ENCODE measurements around the gene GPR82. TPM values are rescaled to one million over a fixed set of nuclear protein-coding genes. Genes with fewer than 3 reads are reported as not detected.
A peak's percentile ranks its signal among the peaks of the same experiment; 100 is the strongest.

Gene GPR82
- total and polyA plus RNA-seq, 4 donors: 0.24 to 1.1 (median 0.42) TPM

GRCh38 chrX:41703574-41704029 is 20.4 kb upstream of the GPR82 start:
- ATAC-seq (ENCODE audit: insufficient read depth, low FRiP score) (no peak), DNase-seq (no peak)
- TF ChIP-seq CTCF (IDR thresholded peaks at IDR 0.05; ENCODE audit: control extremely low read depth, extremely low read depth): no peak
- Histone ChIP-seq H3K4me1 (ENCODE audit: control insufficient read depth in 5 of 5, insufficient read depth in 5 of 5, low read length in 5 of 5) (no peaks in the 10 kb centered on the region), H3K27me3 (ENCODE audit: control insufficient read depth in 3 of 3, insufficient read depth in 3 of 3, low read length in 2 of 3) (peaks cover 0 to 15% (median 2%) of the 10 kb centered on the region in 3 donors), H3K4me3 (no peak overlapping the region), H3K9me3 (ENCODE audit: control insufficient read depth in 4 of 4, insufficient read depth in 3 of 4, low read length in 3 of 4) (no peaks in the 10 kb centered on the region), H3K9ac (ENCODE audit: insufficient read depth in 1 of 2, low read length in 2 of 2) (no peak overlapping the region), H3K27ac (ENCODE audit: low read depth in 1 of 2, low read length in 1 of 2) (no peak overlapping the region), H3K36me3 (ENCODE audit: control insufficient read depth in 4 of 4, insufficient read depth in 4 of 4, low read length in 4 of 4) (no peaks in the 10 kb centered on the region)

GRCh38 chrX:41705042-41705441 is 18.9 kb upstream of the GPR82 start:
- no peaks in the 10 kb centered on the region for H3K9me3 ChIP-seq (ENCODE audit: control insufficient read depth in 4 of 4, insufficient read depth in 3 of 4, low read length in 3 of 4)
- no peak overlapping the region for H3K9ac ChIP-seq (ENCODE audit: insufficient read depth in 1 of 2, low read length in 2 of 2)
- no peaks in the 10 kb centered on the region for H3K4me1 ChIP-seq (ENCODE audit: control insufficient read depth in 5 of 5, insufficient read depth in 5 of 5, low read length in 5 of 5)
- ATAC-seq (ENCODE audit: insufficient read depth, low FRiP score) (no peak), DNase-seq (no peak)
- H3K36me3 ChIP-seq (ENCODE audit: control insufficient read depth in 4 of 4, insufficient read depth in 4 of 4, low read length in 4 of 4): no peaks in the 10 kb centered on the region
- TF ChIP-seq CTCF (IDR thresholded peaks at IDR 0.05; ENCODE audit: control extremely low read depth, extremely low read depth): no peak
- 85 to 100% methylated on average over 1 of the region's 1 CpG for WGBS, 2 donors
- H3K27ac ChIP-seq (ENCODE audit: low read depth in 1 of 2, low read length in 1 of 2): no peak overlapping the region
- no peak overlapping the region for H3K4me3 ChIP-seq
- H3K27me3 ChIP-seq (ENCODE audit: control insufficient read depth in 3 of 3, insufficient read depth in 3 of 3, low read length in 2 of 3): peaks cover 0 to 19% (median 2%) of the 10 kb centered on the region in 3 donors

- TF ChIP-seq CTCF (IDR thresholded peaks at IDR 0.05; ENCODE audit: control extremely low read depth, extremely low read depth): no peak
- H3K4me3 ChIP-seq: no peak overlapping the region
- H3K4me1 ChIP-seq (ENCODE audit: control insufficient read depth in 5 of 5, insufficient read depth in 5 of 5, low read length in 5 of 5): no peaks in the 10 kb centered on the region
- ATAC-seq (ENCODE audit: insufficient read depth, low FRiP score) (peak; percentile 11), DNase-seq (no peak)
- no peaks in the 10 kb centered on the region for H3K36me3 ChIP-seq (ENCODE audit: control insufficient read depth in 4 of 4, insufficient read depth in 4 of 4, low read length in 4 of 4)
- no peak overlapping the region for H3K27ac ChIP-seq (ENCODE audit: low read depth in 1 of 2, low read length in 1 of 2)
- peaks cover 0 to 24% (median 2%) of the 10 kb centered on the region in 3 donors for H3K27me3 ChIP-seq (ENCODE audit: control insufficient read depth in 3 of 3, insufficient read depth in 3 of 3, low read length in 2 of 3)
- 39 to 57% methylated on average over 3 of the region's 3 CpGs for WGBS, 2 donors
- H3K9me3 ChIP-seq (ENCODE audit: control insufficient read depth in 4 of 4, insufficient read depth in 3 of 4, low read length in 3 of 4): no peaks in the 10 kb centered on the region
- H3K9ac ChIP-seq (ENCODE audit: insufficient read depth in 1 of 2, low read length in 2 of 2): no peak overlapping the region
Measured at GRCh38 chrX:41705680-41706374, 18.2 kb upstream of the GPR82 start.
